HK-2 (cell line): ENCODE data around the gene PPP4C.
"Not testable (repeated sequence)": the region's sequence is repeated elsewhere in the genome, so short reads cannot be mapped to it uniquely, and the experiment has no call there.

Source experiments
- DNase-seq: peaks from one replicate; pipeline ENCODE4 v3.0.0-alpha.2; 2018; ENCODE audit not compliant: unreplicated experiment

PPP4C gene

DNA sequence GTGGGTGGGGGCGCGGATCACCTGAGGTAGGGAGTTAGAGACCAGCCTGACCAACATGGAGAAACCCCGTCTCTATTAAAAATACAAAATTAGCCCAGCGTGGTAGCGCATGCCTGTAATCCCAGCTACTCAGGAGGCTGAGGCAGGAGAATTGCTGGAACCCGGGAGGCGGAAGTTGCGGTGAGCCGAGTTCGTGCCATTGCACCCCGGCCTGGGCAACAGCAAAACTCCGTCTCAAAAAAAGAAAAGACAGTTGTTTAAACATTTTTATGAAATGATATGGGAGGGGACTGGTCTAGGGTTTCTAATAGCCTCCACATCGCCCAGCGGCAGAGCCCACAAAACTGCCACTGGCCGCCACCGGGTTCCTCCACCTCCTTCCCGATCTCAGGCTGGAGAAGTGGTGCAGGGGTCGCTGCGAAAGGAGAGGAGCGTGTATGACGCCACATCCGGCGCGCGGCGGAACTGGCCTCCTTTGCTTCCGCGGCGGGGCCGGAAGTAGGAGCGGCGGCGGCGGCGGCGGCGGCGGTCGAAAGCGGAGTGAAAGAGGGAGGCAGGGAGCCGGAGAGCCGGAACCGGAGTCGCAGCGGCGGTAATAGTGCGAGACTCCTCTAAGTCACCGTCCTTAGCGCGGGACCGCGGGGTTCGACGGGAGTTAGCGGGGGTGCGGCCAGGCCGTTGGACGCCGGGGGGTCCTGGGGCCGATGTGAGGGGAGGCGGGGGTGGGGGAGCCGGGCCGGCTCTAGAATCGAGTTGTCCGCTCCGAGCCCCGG is at the start of gene PPP4C:
PPP4C (plus strand) TSS at position 492 of the 773 bp plus-strand sequence. CDS start 384 bp downstream, outside the sequence.
- peak; percentile 82 for DNase-seq

DNA sequence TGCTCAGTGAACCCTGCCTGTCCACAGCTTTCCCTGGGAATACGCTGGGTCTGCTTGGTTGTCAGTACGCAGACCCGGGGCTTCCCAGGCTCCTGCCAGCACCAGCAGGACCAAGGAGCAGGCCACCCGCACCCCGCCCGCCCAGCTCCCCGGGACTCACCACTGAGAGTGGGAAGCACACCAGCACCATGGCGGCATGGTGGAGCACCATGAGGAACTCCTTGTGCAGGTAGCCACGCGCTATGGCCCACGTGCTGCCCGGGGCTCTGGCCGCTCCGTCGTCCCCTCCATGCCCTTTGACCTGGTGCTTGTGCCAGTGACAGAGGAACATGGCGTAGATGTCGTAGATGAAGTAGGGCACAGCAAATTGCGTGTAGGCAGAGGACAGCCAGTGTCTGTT is 49.3 kb upstream of the PPP4C start:
- no peak for DNase-seq

DNA sequence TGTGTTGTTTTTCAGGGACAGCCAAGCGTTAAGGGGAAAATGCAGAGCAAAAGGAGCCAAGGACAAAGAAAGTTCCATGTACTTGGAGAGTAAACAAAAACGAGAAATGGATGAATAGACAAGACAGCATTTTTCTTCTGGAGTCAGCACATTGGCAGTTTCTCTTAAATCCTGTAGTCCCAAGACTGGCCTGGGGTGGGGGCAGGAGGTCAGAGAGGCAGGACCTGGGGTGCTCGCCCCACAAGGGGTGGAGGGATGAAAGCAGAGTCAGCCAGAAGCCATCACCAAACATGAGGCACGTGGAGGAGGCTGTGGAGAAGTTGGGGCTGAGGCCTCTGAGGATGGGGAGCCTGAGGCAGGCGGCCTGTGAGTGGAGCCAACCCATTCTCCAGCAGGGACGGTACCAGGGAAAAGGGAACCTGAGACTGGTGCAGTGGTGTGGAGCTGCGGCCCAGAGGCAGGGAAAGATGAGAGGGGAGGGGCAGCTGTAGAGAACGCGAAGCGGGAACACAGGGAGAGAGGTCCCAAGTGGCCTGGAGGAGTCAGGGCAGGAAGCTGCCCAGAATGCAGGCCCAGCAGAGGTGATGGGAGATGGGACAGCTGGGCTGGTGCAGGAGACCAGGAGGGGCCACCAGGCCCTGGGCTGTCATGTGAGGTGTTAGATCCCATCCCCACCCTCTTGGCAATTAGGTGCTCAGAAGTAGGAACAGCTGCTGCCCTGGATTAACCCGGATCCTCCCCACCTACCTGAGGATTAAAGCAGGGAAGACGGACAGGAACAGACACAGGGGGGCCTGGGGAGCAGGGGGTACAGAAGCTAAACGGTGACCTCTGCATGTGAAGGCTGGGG is 48.0 kb upstream of the PPP4C start:
- DNase-seq, result no peak

- DNase-seq, result no peak
These were observed 47.2 kb upstream of the PPP4C start for GRCh38 chr16:30028438-30029076.

GRCh38 chr16:30030011-30030685 is 45.6 kb upstream of the PPP4C start:
- DNase-seq, result no peak

GRCh38 chr16:30030841-30031413 is 44.9 kb upstream of the PPP4C start, which contains the start of gene TLCD3B:
TSS of gene TLCD3B (minus strand) at chr16:30031271. CDS start at chr16:30030527, 744 bp downstream.
- DNase-seq, result no peak

DNA sequence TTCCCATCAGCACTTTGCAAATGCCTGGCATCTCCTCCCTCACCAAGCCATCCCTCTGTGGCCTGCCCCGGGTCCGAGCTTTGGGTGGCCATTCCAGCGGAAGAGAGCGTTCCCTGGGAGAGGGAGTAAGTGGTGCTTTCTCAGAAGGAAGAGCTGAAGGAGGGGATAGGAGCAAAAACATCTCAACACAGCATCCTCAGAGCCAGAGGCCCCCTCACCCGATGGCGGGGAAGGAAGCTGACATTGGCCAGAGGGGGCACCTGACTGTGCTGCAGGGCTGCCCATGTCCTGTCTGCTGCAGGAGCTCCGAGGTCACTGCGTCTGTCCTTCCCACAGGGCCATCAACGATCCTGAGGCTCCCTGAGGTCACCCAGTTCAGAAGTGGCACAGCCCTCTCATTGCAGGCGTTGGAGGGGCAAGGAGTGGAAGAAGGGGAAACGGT is 44.3 kb upstream of the PPP4C start:
- DNase-seq, result no peak

DNA sequence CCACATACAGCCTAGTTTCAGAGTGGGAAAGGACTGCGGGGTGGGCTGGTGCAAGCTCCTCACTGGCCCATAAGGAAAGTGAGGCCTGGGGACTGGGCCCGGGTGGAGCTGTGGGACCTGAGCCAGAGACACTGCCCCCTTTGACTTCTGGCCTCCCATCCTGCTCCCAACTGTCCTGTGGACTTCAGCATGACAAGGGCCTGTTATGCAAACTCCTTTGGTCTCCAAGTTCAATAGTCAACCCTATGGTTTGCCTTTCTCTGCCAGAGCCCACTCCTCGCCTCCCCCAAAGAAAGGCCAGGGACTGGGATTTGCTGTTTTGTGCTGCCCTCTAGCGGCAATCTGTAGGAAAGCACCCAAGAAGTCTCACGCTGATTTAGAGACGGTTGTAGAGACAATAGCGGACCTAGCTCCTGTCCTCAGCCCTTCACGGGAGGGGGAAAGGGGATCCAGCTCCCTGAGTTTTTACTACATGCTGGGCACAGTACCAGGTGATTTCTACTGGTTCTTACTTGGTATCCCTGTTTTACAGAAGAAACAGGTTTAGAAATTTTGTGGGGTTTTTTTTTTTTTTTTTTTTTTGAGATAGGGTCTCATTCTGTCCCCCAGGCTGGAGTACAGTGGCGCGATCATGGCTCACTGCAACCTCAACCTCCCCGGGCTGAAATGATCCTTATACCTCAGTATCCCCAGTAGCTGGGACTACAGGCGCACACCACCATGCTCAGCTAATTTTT is 43.5 kb upstream of the PPP4C start:
- DNase-seq, result peak; percentile 63

DNA sequence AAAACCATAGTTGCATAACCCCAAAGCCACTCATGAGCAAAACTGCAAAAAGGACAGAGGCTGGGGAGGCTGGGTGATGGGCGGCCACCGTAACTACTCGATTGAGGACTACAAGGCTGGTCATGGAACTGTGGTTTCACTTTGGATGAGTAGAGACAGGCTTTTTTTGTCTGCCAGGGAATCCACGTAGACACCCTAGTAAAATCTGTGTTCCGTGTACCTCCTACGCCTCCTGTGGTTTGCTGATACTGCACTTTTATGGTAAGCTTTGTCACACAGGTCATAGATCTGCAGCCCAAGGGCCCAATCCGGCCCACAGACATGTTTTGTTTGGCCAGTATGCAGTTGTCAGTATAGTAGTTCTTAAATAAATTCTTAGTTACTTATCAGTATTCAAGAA is 42.5 kb upstream of the PPP4C start:
- no peak for DNase-seq

DNA sequence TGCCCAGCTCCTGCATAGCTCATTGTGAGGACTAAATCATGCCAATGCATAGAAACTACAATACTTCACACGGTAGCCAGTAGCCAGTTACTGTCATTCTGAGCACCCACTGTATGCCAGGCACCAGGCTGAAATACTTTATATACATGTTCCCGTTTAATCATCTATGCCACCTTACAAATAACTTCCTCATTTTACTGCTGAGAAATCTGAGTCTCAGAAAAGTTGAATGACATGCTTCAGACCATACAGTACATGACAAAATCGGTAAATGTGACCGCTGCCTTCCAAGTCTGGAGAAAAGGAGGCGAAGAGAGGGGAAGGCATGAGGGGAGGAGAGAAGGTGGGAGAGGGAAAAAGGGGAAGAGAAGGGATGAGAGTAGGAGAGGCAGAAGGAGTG is 35.6 kb upstream of the PPP4C start:
- no peak for DNase-seq

DNA sequence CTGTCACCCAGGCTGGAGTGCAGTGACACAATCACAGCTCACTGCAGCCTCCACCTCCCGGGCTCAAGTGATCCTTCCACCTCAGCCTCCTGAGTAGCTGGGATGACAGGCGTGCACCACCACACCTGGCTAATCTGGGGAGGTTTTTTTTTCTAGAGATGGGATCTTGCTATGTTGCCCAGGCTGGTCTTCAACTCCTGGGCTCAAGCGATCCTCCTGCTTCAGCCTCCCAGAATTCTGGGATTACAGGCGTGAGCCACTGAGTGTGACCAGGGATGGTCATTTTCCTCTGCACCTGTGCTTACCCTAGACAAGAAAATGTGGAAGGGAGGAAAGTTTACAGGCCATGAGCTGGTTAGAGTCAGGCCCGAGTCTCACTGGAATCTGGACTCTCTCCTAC is 35.1 kb upstream of the PPP4C start:
- DNase-seq, result not testable (repeated sequence)

- DNase-seq, result no peak
These were observed 34.0 kb upstream of the PPP4C start for GRCh38 chr16:30041841-30042240.

GRCh38 chr16:30046178-30046577 is 29.6 kb upstream of the PPP4C start:
- DNase-seq, result no peak

DNA sequence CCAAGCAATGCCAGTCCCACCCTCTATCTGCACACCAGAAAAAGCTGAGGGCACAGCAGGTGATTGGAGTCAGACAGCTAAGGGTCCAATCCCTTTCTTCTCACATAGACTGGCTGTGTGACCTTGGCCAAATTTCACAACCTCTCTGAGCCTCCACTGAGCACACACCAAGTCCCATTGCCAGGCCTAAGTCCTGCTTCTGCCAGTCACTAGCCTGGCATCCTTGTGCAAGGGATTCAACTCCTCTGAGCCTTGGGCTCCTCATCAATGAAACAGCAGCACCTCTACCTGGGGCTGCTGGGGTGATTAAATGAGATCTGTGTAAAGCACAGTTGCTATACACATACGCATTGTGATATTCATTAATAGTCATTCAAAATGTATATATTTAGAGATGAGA is 29.2 kb upstream of the PPP4C start:
- DNase-seq, result no peak

DNA sequence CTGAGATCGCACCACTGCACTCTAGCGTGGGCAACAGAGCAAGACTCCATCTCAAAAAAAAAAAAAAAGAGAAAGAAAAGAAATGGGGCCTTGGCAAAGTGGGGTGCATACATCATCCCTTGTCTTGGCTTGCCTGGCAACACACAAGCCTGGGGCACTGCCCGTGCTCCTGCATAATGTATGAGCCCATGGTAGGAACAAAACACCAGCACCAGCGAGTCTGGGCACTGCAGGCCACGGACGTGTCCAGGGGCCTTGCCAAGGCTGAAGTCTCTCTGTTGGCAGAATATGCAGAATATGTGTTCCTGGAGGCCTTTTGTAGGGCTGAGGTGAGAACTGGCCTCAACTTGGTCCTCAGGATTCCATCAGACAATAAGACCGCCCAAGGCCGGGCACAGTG is 25.9 kb upstream of the PPP4C start:
- DNase-seq, result no peak

DNA sequence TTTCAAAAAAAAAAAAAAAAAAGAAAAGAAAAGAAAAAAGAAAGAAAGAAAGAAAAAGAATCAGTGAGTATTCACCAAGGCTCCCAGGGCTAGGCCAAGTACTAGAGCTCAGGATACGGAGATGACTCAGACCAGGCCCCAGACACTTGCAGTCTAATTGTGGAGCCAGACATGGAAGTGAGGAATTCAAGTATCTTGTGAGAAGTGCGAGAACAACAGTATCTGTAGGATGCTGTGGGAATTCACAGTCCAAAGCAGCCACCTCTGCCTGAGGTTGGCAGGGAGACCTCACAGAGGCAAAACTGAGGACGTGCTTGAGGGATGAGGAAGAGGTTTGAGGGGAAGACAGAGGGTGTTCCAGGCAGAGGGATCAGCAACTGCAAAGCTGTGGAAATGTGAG is 24.3 kb upstream of the PPP4C start:
- no peak for DNase-seq

DNA sequence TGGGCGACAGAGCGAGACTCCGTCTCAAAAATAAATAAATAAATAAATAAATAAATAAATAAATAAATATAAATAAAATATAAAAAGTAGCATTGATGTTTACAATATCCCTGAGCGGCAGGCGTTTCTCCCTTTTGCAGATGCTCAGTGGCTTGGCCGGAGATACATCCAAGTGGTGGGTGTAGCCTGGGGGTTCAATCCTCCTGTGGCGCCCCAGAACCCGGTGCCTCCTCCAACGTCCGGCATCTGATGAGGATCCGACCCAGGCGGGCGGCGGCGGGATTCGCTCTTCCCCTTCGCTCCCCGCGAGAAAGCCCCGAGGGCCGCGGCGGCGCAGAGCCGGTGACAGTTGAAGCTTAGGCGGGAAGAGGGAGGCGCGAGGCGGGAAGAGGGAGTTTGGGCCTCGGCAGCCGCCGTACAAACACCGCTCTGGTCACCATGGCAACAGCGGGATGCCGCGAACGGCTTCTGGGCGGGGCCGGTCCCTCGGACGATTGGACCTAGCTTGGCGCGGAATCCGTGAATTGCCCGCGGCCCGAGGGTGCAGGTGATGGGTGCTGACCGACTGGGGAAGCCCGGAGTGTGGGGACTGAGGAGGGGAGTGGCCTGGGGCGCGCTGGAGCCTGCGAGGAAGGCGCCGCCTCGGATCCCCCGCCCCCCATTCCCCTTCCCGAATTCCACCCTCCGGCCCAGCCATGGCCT is 23.0 kb upstream of the PPP4C start:
- peak; percentile 91 for DNase-seq

DNA sequence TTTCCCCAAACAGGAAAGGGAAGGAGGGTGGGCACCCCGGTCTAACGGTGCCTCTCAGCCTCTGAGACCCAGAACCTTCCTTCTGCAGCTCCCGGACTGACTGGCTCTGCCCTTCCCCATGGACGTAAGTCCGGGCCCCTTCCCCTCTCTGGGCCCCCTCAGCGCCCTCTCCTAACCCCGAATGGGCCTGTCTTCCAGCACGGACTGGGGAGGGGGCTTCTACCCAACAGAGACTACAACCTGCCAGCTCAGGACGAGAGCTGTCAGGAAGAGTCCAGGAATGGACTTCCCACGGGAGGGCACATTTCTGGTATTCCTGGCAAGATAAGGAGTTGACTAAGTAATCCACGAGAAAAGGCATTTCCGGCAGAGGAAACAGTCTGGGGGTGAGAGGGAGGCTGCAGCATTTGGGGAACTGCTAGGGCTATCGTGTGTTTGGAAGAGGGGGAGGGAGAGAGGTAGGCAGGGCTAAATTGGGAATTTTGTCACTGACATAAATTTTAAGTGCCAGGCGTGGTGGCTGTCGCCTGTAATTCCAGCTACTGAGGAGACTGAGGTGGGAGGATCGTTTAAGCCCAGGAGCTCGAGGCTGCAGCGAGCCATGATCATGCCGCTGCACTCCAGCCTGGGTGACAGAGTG is 22.3 kb upstream of the PPP4C start:
- DNase-seq, result no peak

DNA sequence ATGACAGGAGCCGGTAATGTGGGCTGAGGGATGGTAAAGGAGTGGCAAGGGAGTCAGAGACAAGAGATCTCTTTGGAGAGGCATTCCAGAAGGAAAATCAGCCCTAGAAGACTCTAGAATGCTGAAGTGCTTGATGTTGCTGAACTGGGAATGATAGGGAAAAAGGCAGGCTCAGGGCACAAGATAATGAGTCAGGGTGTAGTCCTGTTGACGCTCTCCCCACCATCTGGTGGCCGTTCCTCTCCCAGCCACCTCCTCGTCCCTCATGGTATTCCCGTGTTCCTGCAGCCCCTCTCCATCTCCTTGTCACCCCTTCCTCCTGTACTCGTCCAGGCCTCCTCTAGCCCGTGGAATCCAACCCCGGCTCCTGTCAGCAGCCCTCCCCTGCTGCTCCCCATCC is 21.3 kb upstream of the PPP4C start:
- DNase-seq, result no peak
